Peyer's patch (tissue), 4 donors: ENCODE measurements around the gene EHBP1.

ENCODE experiments used
- CTCF ChIP-seq, 6 experiments: fragments of 450-650 bp in 4 of 6; fragments of 200-600 bp in 2 of 6; sonication (generic) in 1 of 6; IDR thresholded peaks; one replicate each; pipeline ENCODE4 v1.5.1; 2017 to 2019; ENCODE audit warnings: antibody characterized with exemption in 6 of 6, mild to moderate bottlenecking in 3 of 6, moderate library complexity in 1 of 6
- POLR2A ChIP-seq, 2 donors: fragments of 450-650 bp; IDR thresholded peaks; one replicate each; pipeline ENCODE4 v1.5.1; 2017; ENCODE audit warnings: antibody characterized with exemption in 2 of 2, mild to moderate bottlenecking in 2 of 2, moderate library complexity in 2 of 2

GRCh38 chr2:62705859-62706720 lies 577 bp downstream of the EHBP1 start:
- peak in 5 of 6 experiments; percentile 21 to 41 (median 27) for TF ChIP-seq CTCF (IDR thresholded peaks at IDR 0.05)
- TF ChIP-seq POLR2A (IDR thresholded peaks at IDR 0.05): no peak
